Measurements from ENCODE around the gene NAPA. TPM values are rescaled to one million over a fixed set of nuclear protein-coding genes. Genes with fewer than 3 reads are reported as not detected.

NAPA gene
- total and polyA plus RNA-seq, 4 donors = 65.7 to 140 (median 124) TPM

- Histone ChIP-seq H3K9ac (ENCODE audit: insufficient read depth in 1 of 2, low read length in 2 of 2) (no peak overlapping the region), H3K4me3 (no peak overlapping the region), H3K9me3 (ENCODE audit: control insufficient read depth in 4 of 4, insufficient read depth in 3 of 4, low read length in 3 of 4) (peaks cover 0 to 2% (median 0%) of the 10 kb centered on the region in 4 donors), H3K36me3 (ENCODE audit: control insufficient read depth in 4 of 4, insufficient read depth in 4 of 4, low read length in 4 of 4) (no peaks in the 10 kb centered on the region), H3K27ac (ENCODE audit: low read depth in 1 of 2, low read length in 1 of 2) (no peak overlapping the region), H3K4me1 (ENCODE audit: control insufficient read depth in 5 of 5, insufficient read depth in 5 of 5, low read length in 5 of 5) (peaks cover 0 to 8% (median 0%) of the 10 kb centered on the region in 5 donors), H3K27me3 (ENCODE audit: control insufficient read depth in 3 of 3, insufficient read depth in 3 of 3, low read length in 2 of 3) (peaks cover 0 to 23% (median 13%) of the 10 kb centered on the region in 3 donors)
- TF ChIP-seq CTCF (IDR thresholded peaks at IDR 0.05; ENCODE audit: control extremely low read depth, extremely low read depth) = no peak
- WGBS, 2 donors = 68% methylated on average over 10 of the region's 10 CpGs
- DNase-seq (no peak), ATAC-seq (ENCODE audit: insufficient read depth, low FRiP score) (no peak)
Measured at GRCh38 chr19:47464675-47465419, 50.0 kb downstream of the NAPA start.

GRCh38 chr19:47461876-47462275 is 53.0 kb downstream of the NAPA start:
- ATAC-seq (ENCODE audit: insufficient read depth, low FRiP score) (no peak), DNase-seq (no peak)
- TF ChIP-seq CTCF (IDR thresholded peaks at IDR 0.05; ENCODE audit: control extremely low read depth, extremely low read depth) = no peak
- Histone ChIP-seq H3K4me1 (ENCODE audit: control insufficient read depth in 5 of 5, insufficient read depth in 5 of 5, low read length in 5 of 5) (no peaks in the 10 kb centered on the region), H3K9me3 (ENCODE audit: control insufficient read depth in 4 of 4, insufficient read depth in 3 of 4, low read length in 3 of 4) (peaks cover 0 to 5% (median 0%) of the 10 kb centered on the region in 4 donors), H3K27ac (ENCODE audit: low read depth in 1 of 2, low read length in 1 of 2) (no peak overlapping the region), H3K9ac (ENCODE audit: insufficient read depth in 1 of 2, low read length in 2 of 2) (no peak overlapping the region), H3K4me3 (no peak overlapping the region), H3K27me3 (ENCODE audit: control insufficient read depth in 3 of 3, insufficient read depth in 3 of 3, low read length in 2 of 3) (peaks cover 0 to 40% (median 30%) of the 10 kb centered on the region in 3 donors), H3K36me3 (ENCODE audit: control insufficient read depth in 4 of 4, insufficient read depth in 4 of 4, low read length in 4 of 4) (no peaks in the 10 kb centered on the region)
- WGBS, 2 donors = 78 to 94% methylated on average over 5 of the region's 5 CpGs

GRCh38 chr19:47459477-47459876 is 55.4 kb downstream of the NAPA start:
- no peak for TF ChIP-seq CTCF (IDR thresholded peaks at IDR 0.05; ENCODE audit: control extremely low read depth, extremely low read depth)
- H3K36me3 ChIP-seq (ENCODE audit: control insufficient read depth in 4 of 4, insufficient read depth in 4 of 4, low read length in 4 of 4) = no peaks in the 10 kb centered on the region
- H3K4me1 ChIP-seq (ENCODE audit: control insufficient read depth in 5 of 5, insufficient read depth in 5 of 5, low read length in 5 of 5) = peaks cover 0 to 2% (median 0%) of the 10 kb centered on the region in 5 donors
- no peak overlapping the region for H3K27ac ChIP-seq (ENCODE audit: low read depth in 1 of 2, low read length in 1 of 2)
- 90% methylated on average over 14 of the region's 14 CpGs for WGBS, 2 donors
- no peak overlapping the region for H3K4me3 ChIP-seq
- no peak overlapping the region for H3K9ac ChIP-seq (ENCODE audit: insufficient read depth in 1 of 2, low read length in 2 of 2)
- no peak for DNase-seq
- peaks cover 0 to 49% (median 43%) of the 10 kb centered on the region in 3 donors for H3K27me3 ChIP-seq (ENCODE audit: control insufficient read depth in 3 of 3, insufficient read depth in 3 of 3, low read length in 2 of 3)
- peaks cover 0 to 14% (median 8%) of the 10 kb centered on the region in 4 donors for H3K9me3 ChIP-seq (ENCODE audit: control insufficient read depth in 4 of 4, insufficient read depth in 3 of 4, low read length in 3 of 4)
- ATAC-seq (ENCODE audit: insufficient read depth, low FRiP score) = no peak
